Cortex of kidney (tissue), 1 donor: ENCODE results near the gene C16orf74.

ENCODE experiments used
- DNase-seq: peaks from one replicate; lab custom pipeline; 2025; lab: John Stamatoyannopoulos, UW

C16orf74 gene

DNA sequence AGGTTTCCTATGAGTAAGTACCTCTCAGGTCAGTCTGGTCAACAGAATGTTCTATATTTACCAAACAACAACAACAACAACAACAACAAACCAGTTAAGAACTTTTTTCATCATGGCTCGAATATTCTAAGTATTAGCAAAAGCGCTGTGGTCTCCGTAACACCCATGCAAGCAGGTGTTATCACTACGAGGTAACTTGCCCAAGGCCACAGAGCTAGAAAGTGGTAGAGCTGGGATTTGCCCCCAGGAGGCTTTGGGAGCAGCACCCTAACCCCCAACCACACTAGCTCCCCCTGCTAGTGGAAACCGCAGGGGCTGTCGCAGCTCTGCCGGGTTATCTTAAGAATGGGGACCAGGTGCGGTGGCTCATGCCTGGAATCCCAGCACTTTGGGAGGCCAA, 23.9 kb upstream of the C16orf74 start:
- no peak for DNase-seq

DNA sequence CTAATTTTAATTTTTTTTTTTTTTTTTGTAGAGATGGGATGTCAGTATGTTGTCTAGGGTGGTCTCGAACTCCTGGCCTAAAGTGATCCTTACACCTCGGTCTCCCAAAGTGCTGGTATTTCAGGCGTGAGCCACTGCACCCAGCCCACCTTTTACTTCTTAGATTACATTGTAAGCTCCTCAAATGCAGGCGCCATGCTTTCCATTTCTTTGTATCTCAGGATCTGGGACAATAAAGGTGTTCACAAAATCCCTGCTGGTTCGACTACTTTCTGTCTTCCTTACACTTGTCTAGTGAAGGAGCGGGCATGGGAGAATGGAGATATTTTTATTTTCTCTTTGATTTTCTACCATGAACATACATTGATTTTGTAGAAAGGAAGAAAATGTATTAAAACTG, 23.2 kb upstream of the C16orf74 start:
- DNase-seq = no peak

DNA sequence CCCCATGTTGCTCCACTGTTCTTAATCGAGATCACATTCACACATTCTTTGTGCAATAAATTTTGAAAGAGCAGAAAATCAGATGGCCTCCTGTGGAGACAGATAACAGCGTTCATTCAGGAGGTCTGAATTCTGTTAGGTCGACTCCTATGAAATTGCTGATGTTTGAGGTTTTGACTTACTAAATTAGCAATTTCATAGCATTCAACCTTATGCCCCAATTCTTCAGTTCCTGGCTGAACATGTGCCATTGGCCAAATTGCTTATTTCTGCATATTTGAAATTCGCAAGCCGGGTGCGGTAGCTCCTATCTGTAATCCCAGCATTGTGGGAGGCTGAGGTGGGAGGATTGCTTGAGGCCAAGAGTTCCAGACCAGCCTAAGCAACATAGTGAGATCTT, 22.1 kb upstream of the C16orf74 start:
- DNase-seq = no peak

DNA sequence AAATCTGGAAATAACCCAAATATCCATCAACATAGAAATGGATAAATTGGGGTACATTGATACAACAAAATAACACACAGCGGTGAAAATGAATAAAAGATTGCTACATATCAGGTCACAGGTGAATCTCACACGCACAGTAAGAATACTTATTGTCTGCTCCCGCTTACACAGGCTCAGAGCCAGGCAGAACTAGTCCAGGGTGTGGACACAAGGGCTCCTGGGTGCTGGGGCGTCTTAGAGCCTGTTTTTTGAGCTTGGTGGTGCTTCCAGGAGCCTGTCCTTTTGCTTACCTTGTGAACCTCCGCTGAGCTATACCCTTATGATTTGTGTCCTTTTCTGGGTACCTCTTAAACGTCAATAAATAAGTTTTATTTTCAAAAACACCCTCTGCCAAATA, 19.8 kb upstream of the C16orf74 start:
- DNase-seq = no peak

DNA sequence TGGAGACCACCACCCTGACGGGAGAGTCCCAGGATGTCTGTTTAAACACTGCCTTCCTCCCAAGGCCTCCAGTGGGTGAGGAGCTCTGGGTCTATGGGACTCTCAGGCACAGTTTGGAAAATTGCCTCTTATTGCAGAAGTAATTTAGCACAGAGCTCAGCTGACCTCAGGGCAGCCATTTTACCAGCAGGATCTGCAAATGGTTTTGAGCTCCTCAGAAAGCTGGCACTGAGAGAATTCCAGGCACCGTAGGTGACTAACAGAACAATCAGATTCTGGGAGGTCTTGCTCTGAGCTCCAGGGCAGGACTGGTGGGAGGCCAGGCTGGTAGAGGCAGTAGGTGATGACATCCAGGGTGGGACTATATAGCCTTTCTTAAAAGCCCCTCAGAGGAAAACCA, 17.3 kb upstream of the C16orf74 start:
- DNase-seq = no peak

DNA sequence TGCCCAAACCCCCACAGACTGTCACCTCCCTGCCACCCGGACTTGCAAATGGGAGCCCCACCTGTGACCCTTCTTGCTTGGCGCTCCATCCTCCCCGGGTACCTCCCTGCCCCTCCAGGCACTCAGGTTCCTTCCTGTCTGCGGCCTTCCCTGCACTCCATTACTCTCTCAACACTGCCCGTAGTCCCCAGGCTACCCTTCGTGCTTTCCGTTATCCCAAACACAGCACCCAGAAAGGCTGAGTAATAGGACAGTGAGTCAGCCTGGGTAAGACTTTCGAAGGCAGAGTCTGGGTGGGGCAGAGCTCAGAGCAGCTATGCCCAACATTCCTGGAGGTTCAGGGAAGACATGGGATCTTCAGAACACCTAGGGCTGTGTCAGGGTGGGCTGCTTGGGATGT, 16.6 kb upstream of the C16orf74 start:
- DNase-seq = no peak

DNA sequence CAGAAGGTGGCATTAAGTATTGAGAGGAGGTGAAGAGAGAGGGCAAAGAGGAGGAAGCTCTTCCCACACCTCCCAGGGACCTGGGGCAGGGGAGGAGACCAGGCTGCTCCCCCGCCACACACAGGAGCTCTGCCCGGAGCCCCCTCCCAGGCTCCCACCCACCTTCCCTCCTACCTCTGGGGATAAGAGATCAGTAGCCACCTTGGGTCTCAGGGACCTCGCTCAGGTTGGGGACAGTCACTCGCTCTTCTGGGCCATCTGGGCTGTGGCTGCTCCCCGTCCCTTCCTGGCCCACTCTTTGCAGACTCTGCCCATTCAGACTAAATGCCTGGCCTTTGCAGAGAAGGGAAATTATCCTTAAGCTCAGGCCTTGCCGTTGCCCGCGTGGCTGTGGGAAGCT, 14.9 kb upstream of the C16orf74 start:
- no peak for DNase-seq

DNA sequence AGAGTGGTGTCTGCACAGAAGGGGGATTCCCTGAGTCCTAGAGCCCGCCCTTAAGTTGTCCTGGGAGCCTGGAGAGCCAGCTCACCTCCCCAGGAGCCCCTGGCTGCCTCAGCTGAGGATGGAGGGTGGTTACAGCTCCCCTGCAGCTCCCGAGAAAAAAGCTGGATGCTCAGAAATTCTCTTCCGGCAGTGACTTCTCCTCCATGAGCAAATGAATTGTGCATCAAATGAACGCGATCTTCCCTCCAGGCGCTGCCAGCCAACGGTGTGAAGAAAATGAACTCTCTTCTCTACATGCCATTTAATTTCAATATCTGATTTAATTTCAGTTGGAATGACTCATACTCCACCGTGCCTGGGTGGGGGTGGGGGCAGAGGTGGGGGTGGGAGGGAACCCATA, 14.3 kb upstream of the C16orf74 start:
- no peak for DNase-seq

DNA sequence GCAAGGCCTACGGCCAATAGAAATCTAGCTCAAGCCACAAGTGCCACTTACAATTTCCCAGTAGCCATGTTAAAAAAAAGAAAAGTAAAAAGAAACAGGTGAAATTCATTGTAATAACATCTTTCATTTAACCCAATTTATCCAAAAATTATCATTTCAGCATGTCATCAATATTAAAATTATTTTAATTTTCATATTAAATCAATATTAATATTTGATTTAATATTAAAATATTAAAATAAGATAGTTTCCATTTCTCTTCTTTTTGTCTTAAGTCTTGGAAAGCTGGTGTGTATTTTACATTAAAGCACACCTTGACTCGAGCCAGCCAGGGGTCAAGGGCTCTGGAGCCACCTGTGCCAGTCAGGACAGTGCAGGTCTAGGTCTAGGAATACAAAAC, 12.7 kb upstream of the C16orf74 start:
- no peak for DNase-seq

DNA sequence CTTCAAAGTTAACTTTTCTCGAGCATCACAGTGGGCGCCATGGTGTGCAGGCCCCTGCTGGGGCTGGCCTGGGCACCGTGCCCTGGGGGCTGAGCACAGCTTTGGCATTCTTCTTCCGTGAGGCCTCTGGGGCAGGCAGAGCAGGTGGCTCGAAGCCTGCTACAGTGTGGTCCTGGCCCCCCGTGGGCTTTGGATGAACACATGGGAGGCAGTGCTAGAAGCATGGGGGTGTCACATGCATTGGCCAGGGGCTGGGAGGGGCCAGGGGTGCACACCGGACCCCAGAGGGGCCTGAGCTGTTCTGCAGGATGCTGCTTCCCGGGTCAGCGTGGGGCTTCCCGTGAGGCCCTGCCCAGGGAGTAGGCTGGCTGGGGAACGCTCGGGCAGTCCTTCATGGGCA, 12.1 kb upstream of the C16orf74 start:
- DNase-seq = no peak

DNA sequence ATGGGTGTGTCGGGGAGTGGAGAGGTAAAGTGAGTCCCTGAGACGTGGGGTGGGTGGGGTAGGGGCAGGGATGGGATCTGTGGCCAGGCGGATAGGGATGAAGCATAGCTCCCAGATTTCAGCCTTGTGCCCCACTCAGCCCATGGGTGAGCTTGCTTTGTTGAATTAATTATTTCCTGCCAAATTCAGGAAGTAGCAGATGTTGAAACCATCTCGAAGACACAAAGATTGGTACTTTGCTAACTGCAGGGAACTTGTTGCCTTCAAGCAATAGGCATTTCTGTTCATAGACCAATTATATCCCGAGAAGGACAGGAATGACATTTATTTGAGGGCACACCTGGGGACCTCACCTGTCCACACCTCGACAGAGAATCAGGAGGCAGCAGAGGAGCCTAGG, 11.0 kb upstream of the C16orf74 start:
- DNase-seq = no peak

DNA sequence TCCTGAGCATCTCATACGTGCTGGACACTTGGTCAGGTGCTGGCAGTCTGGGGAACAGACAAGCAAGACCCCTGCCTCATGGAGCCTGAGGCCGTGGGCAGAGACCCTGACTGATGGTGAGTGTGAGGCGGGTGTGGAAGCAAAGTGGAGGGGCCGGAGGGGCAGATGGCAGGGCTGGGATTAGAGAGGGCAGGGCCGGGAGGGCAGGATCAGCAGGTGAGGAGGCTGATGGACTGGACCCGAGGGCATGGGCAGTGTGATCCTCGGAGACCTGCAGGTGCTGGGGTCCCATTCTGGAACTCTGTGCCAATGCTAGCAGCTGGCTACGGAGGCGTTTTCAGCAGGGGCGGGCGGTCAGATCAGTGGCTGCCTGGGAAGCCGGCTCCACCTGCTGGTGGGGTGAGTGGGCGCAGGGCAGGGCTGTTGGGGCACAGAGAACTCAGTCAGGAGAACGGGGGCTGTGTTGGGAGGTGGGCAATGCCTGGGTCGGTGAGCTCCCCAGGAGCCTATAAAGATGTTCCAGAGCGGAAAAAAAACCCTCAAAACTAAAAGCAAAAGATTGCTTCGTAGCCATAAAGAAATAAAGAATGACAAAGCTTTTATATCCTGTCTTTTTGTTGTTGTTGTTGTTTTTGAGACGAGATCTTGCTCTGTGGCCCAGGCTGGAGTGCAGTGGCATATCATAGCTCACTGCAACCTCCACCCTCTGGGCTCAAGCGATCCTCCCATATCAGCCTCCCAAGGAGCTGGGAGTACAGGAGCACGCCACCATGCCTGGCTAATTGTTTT, 8.9 kb upstream of the C16orf74 start:
- no peak for DNase-seq

DNA sequence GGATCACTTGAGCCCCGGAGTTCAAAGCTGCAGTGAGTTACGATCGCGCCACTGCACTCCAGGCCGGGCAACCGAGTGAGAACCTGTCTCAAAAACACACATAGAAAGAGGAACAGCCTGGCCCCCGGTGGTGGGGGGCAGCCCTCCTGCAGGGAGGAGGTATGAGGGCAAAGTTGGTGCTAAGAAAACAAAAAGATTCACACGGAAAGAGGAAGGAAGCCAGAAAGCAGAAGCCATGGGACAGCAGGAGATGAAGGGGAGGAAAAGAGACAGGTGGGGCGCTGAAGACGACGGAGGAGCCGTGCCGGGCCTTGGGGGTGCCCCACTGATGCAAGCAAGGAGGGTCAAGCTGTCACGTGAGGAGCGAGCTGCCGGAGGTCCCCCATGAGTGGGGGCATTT, 8.2 kb upstream of the C16orf74 start:
- DNase-seq = no peak

DNA sequence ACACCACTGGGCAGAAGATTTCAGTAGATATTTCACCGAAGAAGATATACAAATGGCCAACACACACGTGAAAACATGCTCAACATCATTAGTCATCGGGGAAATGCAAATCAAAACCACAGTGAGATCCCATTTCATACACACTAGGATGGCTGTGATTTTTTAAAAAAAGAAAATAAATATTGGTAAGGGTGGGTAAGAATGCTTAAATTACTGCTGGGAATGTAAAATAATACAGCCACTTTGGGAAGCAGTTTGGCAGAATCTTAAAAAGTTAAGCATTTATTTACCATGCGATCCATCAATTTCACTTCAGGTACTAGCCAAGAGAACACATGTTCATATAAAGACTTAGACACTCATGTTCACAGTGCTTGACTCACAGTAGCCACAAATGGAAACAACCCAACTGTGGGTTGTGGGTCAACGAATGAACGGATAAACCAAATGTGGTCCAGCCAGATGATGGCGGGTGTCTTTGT, 6.5 kb upstream of the C16orf74 start:
- no peak for DNase-seq

DNA sequence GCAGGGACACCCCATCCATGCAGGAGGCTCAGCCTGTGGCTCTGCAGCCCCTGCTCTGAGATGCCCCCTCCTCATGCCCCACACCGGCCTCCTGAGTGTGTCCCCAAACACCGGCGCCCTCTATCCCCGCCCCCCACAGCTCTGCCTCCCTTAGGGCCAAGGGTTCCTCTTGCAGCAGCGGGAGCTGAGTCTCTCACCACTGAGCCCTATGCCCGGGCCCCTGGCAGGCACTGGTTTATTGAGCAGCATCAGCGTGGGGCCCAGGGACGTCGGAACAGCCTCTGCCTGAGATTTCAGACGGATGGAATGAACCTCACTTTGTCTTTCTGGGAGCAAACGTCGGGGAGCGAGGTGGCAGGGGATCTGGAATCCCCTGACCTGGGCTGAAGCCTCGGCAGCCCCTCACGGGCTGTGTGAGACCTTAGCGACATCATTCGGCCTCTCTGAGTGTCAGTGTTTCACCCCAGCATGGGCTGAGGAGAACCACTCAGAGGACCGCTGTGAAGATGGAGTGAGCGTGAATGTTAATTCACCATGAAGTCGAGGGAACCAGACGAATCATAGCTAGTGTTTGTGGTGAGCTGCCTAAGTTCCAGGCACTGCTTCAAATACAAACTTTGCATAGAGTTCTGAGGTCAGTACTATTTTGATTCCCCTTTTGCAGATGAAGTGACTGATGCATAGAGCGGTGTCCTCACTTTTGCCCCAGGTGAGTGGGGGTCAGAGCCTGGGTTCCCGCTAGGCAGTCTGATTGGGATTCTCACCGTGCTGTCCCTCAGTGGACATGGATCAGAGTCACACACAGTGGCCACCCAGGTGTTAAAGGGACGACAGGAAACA, 5.3 kb upstream of the C16orf74 start:
- no peak for DNase-seq

DNA sequence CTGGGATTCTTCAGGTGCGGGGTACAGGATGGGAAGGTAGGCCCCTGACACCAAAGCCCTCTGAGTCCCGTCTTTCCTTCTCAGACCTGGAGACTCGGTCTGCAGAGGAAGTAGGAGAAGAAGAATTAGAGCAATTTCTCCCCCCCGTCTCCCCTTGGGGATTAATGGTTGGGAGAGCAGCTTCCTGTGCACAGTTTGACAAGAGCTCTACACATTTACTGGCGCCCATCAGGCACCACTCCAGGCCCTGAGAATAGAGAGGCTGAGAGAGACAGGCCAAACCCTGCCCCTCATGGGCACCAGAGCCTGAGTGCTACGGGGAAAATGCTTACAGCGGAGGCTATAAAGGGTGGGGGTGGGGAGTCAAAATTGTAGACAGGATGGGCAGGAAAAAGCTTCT, 3.5 kb upstream of the C16orf74 start:
- DNase-seq = no peak

DNA sequence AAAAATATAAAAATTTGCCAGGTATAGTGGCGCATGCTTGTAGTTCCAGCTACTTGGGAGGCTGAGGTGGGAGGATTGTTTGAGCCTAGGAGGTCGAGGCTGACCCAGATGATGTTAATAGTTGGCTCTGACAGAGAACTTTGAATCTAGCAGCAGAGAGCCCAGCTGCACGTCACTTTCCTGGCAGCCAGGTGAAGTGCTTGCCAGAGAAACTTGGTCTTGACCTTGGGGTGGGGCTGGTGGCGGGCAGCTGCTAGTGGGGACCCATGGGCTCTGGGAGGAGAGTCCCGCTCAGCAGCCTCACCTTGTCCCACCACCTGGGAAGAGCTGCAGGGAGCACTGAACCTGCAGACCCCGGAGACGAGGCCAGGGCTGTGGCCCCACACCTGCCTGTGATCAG, 3.1 kb upstream of the C16orf74 start:
- DNase-seq = no peak

DNA sequence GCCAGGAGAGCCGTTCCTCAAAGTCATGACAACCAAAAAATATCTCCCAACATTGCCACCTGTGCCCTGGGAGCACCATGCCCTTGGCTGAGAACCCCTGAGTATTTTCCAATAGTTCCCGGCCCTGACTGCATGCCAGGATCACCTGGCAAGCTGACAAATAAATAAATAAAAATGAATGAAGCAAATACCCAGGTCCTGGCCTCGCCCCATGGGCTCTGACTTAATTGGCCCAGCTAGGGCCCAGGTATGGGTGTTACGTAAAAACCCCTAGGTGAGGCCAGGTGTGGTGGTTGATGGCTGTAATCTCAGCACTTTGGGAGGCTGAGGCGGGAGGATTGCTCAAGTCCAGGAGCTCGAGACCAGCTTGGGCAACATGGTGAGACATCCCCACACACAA, 2.7 kb upstream of the C16orf74 start:
- no peak for DNase-seq

DNA sequence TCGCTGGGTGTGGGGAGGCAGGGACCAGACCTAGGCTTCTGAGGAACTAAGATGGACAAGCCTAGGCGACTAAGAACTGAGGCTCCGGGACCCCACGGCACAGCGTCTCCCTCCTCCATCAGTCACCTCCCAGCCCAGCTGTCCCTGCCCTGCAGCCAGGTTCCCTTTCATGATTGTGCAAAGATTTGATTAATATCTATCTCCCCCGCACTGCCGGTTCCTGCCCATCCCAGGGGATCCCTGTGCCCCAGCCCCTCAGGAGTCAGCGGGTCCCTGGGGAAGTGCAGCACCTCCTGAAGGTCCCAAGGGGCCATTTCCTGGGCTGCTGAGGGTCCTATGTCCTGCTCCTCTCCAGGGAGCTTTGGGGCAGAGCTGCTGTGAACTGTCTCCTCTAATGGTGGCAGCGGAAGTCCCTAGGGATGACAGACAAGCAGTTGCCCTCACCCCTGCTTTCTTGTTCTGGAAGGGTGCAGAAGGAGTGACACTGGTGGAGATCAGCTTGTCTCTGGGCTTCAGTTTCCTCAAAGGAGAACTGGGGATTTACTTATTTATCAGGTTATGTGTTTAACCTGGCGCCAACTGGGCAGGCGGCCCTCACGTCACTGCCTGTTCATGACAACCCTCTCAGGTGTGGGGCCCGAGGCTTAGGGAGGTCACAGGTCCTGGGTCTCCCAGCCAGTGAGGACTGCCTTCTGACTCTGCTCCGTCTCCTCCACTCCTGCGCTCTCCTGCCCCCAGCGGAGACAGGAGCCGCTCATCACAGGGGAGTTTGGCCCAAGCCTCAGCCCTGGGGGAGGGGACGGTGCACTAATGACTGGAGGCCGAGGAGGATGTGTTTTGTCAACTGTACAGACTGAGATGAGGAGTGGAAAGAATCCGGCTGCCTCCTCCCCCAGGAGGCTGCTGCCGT, 1.9 kb upstream of the C16orf74 start:
- DNase-seq = no peak

DNA sequence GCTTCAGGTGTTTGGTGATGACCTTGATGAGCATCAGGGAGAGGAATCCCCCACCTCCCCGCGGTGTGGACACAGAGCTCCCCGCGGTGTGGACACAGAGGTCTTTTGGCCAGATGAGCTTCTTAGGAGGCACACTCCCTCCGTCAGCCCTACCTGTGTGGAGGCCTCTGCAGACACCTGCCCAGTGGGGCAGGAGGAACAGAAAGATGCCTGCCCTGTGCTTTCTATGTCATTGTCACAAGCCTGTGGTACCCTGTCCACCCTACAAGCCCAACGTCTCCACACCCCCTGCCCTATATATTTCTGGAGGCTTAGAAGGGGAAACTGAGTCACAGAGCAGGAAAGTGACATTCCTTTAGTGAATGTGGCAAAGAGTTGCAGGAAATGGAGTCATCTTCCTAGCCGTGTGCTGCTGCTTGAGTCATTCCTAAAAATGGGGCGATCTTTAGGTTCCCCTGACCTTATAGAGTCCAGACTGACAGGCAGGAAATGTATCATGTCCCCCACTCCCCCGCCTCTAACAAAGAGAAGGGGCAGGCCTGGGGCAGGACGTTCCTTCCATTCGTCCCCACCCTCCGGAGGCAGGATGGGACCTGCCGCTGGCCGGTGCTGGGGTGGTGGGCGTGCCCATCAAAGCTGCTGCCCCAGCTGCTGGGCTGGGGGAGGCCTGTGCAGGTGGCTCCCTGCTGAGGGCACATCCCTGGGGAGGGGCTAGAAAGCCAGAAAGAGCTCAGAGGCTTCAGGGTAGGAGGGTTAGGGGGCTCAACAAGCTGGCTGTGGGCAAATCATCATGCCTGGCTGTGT, 1.0 kb upstream of the C16orf74 start:
- no peak for DNase-seq

DNA sequence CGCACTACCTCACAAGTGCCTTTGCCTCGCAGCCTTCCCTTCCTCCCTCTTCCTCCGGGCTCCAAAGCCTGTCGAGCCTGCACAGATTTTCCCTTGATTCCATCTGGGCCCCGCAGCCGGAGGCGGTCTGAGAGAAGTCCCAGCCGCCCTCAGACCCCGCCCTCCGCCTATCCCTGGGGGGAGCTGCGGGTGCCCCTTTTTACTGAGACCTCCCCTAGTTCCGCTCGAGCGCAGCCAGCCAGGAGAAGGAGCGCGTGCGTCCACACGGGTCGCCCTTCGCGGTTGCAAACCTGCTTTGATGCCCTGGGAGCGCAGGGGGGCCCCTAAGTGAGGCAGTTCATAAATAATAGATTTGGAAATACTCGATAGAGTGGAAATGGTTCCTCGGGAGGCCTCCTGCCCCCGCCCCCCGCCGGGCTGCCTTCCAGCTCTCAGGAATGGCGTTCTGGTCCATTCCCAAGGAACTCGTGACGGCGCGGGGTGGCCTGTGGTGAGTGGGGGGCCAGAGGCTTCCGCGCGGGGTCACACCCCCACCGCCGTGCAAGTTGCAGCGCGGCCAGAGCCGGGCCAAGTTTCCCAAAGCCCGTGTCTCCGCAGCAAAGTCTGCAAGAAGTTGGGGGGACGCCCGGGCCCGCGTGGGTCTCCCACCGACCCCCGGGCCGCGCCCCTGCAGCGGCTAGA, 610 bp downstream of the C16orf74 start:
- DNase-seq = no peak
